Transverse colon (tissue), 4 donors: ENCODE data around the gene MOV10L1. TPM values are rescaled to one million over a fixed set of nuclear protein-coding genes. Genes with fewer than 3 reads are reported as not detected.

Experiments
- DNase-seq: peaks from one replicate; pipeline ENCODE4 v3.0.0-alpha.2; 2019
- H3K27ac ChIP-seq, 4 donors: fragments of 200-600 bp; sonication (generic); 2 replicates each; pipeline ENCODE4 v1.5.1; 2016 to 2018; ENCODE audit warnings: inconsistent platforms in 4 of 4
- H3K27me3 ChIP-seq: fragments of 200-600 bp; sonication (generic); 2 replicates; pipeline ENCODE4 v1.5.1; 2017; ENCODE audit warnings: inconsistent platforms
- H3K36me3 ChIP-seq, 4 donors: fragments of 200-600 bp; sonication (generic); 2 replicates each; pipeline ENCODE4 v1.5.1; 2017 to 2019; ENCODE audit warnings: inconsistent platforms in 4 of 4
- H3K4me1 ChIP-seq, 4 donors: fragments of 200-600 bp; sonication (generic); 2 replicates each; pipeline ENCODE4 v1.5.1; 2017 to 2020; ENCODE audit warnings: inconsistent platforms in 4 of 4
- H3K4me3 ChIP-seq, 4 donors: fragments of 200-600 bp; sonication (generic); 1 replicate in 1 of 4; 2 replicates in 3 of 4; pipeline versions ENCODE4 v1.5.1 to v1.6.1; 2017 to 2019; ENCODE audit warnings: inconsistent platforms in 4 of 4
- H3K9me3 ChIP-seq, 2 donors: fragments of 200-600 bp; sonication (generic); 2 replicates each; pipeline ENCODE4 v1.5.1; 2017 to 2019; ENCODE audit warnings: inconsistent platforms in 2 of 2
- EP300 ChIP-seq: sonication (generic); formaldehyde crosslinking; IDR thresholded peaks from one replicate; pipeline ENCODE4 v1.6.1; 2017; ENCODE audit warnings: antibody characterized with exemption, low read depth
- POLR2A ChIP-seq: fragments of 450-650 bp; IDR thresholded peaks from one replicate; pipeline ENCODE4 v1.6.1; 2016; ENCODE audit warnings: antibody characterized with exemption, mild to moderate bottlenecking, moderate library complexity
- POLR2AphosphoS5 ChIP-seq, 3 donors: sonication (generic); formaldehyde crosslinking; IDR thresholded peaks; one replicate each; pipeline ENCODE4 v1.6.1; 2016; ENCODE audit warnings: antibody characterized with exemption in 3 of 3
- WGBS, 2 donors: methylation state at CpG; one replicate each; pipeline ENCODE4 v1.1.5; 2018; ENCODE audit warnings: low coverage in 1 of 2; 5-methylcytosine and 5-hydroxymethylcytosine counted together
- in situ Hi-C, 4 donors: fragments of 200-750 bp; cut with MboI; loops; one replicate each; pipeline versions ENCODE4 v1.15.0 to v1.15.1; 2017; ENCODE audit warnings: low sequenced_read_pairs in 3 of 4, low pct_ligation_motif_present in 1 of 4, low pct_unique_long_range_greater_than_20kb in 1 of 4
- intact Hi-C: fragments of 100-400 bp; cut with DNase I; formaldehyde crosslinking; loops from one replicate; pipeline ENCODE4 v1.15.1; 2023; ENCODE audit warnings: low total_unique reads
- total RNA-seq, 4 donors: library from RNA; depleted of rRNA; stranded (reverse); fragments of >200 nt; gene quantifications; one replicate each; pipeline ENCODE4 v1.1.0, GENCODE V29; 2016
- TF ChIP-seq, protein P1 (sequence below), 5 experiments: fragments of 200-600 bp in 3 of 5; fragments of 450-650 bp in 2 of 5; sonication (generic) in 3 of 5; IDR thresholded peaks; 1 replicate in 2 of 5; 2 replicates in 3 of 5; pipeline ENCODE4 v1.5.1; 2016 to 2017; ENCODE audit warnings: antibody characterized with exemption in 5 of 5, inconsistent platforms in 3 of 5, mild to moderate bottlenecking in 2 of 5, moderate library complexity in 1 of 5

Gene MOV10L1
- total RNA-seq, 4 donors from 2014 or later, result 0.20 to 0.48 (median 0.41) TPM; not detected in 1

DNA sequence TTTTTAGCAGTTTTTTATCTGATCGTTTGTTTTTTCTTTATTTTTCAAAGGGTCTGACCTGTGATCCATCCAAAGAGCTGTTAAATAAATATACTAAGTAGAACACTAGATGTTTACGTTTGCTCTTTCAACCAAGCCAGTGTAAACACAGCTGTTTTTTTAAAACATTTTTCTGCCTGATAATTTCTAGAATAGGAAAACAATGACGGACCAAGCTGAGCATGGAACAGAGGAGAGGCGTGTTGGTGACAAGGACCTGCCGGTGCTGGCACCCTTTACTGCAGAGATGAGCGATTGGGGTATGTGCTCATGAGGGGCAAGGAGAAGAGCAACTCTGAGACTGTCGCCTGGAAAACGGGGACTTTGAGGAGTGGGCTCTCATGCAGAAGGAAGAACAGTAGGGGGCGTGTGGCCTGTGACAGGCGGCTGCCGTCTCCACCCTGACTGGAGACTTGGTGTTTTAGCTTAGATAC lies 52.1 kb downstream of the MOV10L1 start:
- in situ Hi-C loops (loop anchor here in 2 of 4 donors (10.0 kb wide), 2 partner anchors 63 to 73 kb away; partner anchors contain the start of gene SELENOO (in 1 of the 2)), intact Hi-C loops (no loop called here)
- WGBS, 2 donors, result 25 to 34% methylated on average over 5 to 11 of the region's 11 CpGs
- H3K27ac ChIP-seq, result no peak overlapping the region
- H3K4me3 ChIP-seq, result no peak overlapping the region
- H3K9me3 ChIP-seq, result no peaks in the 10 kb centered on the region
- no peaks in the 10 kb centered on the region for H3K36me3 ChIP-seq
- TF ChIP-seq POLR2AphosphoS5 (IDR thresholded peaks at IDR 0.05) (no peak), POLR2A (no peak), EP300 (no peak)
- TF ChIP-seq, protein P1, sequence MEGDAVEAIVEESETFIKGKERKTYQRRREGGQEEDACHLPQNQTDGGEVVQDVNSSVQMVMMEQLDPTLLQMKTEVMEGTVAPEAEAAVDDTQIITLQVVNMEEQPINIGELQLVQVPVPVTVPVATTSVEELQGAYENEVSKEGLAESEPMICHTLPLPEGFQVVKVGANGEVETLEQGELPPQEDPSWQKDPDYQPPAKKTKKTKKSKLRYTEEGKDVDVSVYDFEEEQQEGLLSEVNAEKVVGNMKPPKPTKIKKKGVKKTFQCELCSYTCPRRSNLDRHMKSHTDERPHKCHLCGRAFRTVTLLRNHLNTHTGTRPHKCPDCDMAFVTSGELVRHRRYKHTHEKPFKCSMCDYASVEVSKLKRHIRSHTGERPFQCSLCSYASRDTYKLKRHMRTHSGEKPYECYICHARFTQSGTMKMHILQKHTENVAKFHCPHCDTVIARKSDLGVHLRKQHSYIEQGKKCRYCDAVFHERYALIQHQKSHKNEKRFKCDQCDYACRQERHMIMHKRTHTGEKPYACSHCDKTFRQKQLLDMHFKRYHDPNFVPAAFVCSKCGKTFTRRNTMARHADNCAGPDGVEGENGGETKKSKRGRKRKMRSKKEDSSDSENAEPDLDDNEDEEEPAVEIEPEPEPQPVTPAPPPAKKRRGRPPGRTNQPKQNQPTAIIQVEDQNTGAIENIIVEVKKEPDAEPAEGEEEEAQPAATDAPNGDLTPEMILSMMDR (IDR thresholded peaks at IDR 0.05), result no peak
- no peak for DNase-seq
- peaks cover 45% of the 10 kb centered on the region for H3K27me3 ChIP-seq
- H3K4me1 ChIP-seq, result no peaks in the 10 kb centered on the region

DNA sequence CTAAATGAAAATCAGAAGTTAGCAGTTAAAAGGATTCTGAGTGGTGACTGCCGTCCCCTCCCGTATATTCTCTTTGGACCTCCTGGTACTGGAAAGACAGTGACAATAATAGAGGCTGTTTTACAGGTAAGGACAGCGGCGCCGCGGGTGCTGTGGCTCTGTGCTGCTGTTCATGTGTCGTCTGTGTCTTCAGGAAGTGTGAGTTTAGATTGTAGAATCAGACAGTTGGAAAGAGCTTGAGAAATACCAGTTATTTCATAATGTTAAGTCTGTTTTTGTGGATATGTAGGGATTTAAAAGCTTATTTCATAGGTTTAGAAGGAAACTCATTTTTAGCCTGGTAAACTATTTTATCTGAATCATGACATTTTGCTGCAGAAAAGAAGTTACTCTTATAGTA lies 53.3 kb downstream of the MOV10L1 start:
- WGBS, 2 donors, result 74 to 76% methylated on average over 7 of the region's 7 CpGs
- DNase-seq, result no peak
- TF ChIP-seq POLR2A, result no peak
- no peak for TF ChIP-seq EP300
- TF ChIP-seq, protein P1 (IDR thresholded peaks at IDR 0.05), result no peak
- no peak for TF ChIP-seq POLR2AphosphoS5 (IDR thresholded peaks at IDR 0.05)
- no peak overlapping the region for H3K4me3 ChIP-seq
- H3K27ac ChIP-seq, result no peak overlapping the region
- H3K27me3 ChIP-seq, result peaks cover 45% of the 10 kb centered on the region
- intact Hi-C loops, result no loop called here
- H3K36me3 ChIP-seq, result no peaks in the 10 kb centered on the region
- H3K4me1 ChIP-seq, result no peaks in the 10 kb centered on the region
- H3K9me3 ChIP-seq, result no peaks in the 10 kb centered on the region
- in situ Hi-C loops, result loop anchor here in 2 of 4 donors (10.0 kb wide), 2 partner anchors 62 to 72 kb away; partner anchors contain the start of gene SELENOO (in 1 of the 2)

DNA sequence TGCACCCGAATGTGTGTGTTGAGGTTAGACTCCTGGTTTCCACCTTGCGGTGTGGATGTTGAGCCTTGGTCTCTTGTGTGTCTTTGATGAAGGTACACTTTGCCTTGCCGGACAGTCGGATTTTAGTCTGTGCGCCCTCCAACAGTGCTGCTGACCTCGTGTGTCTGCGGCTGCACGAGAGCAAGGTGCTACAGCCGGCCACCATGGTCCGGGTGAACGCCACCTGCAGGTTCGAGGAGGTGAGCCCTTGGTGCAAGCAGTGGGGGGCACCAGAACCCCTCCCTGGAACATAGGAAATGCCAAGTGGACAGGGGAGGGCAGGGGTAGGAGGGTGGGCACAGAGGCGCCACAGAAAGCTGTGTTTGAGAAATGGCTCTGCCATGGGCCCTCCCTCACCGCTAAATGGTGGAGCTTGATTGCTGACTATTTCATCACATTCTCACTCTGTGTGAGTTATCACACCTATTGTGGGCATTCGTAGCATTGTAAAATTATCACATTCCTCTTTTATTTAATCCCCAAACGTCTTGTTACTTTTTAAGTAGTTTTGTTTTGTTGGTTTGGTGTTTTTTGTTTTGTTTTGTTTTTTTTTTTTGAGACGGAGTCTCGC lies 54.3 kb downstream of the MOV10L1 start:
- no peaks in the 10 kb centered on the region for H3K4me1 ChIP-seq
- no peak overlapping the region for H3K4me3 ChIP-seq
- no peak for TF ChIP-seq POLR2A
- TF ChIP-seq POLR2AphosphoS5 (IDR thresholded peaks at IDR 0.05), result no peak
- TF ChIP-seq, protein P1 (IDR thresholded peaks at IDR 0.05), result no peak
- no peak for TF ChIP-seq EP300
- intact Hi-C loops (no loop called here), in situ Hi-C loops (loop anchor here in 2 of 4 donors (10.0 kb wide), 2 partner anchors 61 to 71 kb away; partner anchors contain the start of gene SELENOO (in 1 of the 2))
- WGBS, 2 donors, result 81% methylated on average over 9 of the region's 18 CpGs; no CpG with 5 or more reads in 1 of the 2 donors
- DNase-seq, result no peak
- H3K9me3 ChIP-seq, result no peaks in the 10 kb centered on the region
- H3K36me3 ChIP-seq, result no peaks in the 10 kb centered on the region
- H3K27me3 ChIP-seq, result peaks cover 45% of the 10 kb centered on the region
- H3K27ac ChIP-seq, result no peak overlapping the region

DNA sequence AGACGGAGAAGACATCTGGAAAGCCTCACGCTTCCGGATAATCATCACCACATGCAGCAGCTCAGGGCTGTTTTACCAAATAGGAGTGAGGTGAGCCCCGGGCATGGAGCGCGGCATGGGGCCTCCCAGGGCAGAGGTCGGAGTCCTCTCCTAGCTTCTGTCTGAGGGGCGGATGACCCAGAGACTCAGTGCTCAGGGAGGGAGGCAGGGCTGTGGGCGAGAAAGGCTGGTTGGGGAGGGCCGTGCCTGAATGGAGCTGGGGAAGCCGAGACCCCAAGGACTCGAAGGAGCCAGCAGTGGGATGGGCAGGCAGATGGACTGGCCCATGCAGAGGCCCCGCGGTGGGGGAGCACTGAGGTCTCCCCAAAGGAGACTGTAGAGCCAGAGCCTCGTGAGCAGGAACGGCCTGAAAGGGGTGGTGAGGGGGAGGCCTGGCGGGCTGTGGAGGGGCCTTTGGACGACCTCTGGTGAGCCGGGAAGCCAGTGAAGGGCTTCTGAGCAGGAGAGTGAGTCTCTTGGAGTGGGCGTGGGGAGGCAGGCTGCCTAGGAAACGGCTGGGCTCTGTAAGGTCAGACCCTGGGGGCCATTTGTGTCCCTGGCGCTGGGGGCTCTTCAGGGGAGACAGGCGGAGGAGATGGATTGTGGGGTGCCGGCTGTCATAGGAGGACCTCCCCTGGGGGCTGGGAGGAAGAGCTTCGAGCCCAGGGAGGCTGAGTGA lies 56.1 kb downstream of the MOV10L1 start:
- in situ Hi-C loops, result loop anchor here in 2 of 4 donors (10.0 kb wide), 2 partner anchors 59 to 69 kb away; partner anchors contain the start of gene SELENOO (in 1 of the 2)
- Histone ChIP-seq H3K4me1 (no peaks in the 10 kb centered on the region), H3K36me3 (no peaks in the 10 kb centered on the region), H3K9me3 (no peaks in the 10 kb centered on the region), H3K27ac (no peak overlapping the region), H3K4me3 (no peak overlapping the region), H3K27me3 (peaks cover 41% of the 10 kb centered on the region)
- 70% methylated on average over 25 of the region's 25 CpGs; no CpG with 5 or more reads in 1 of the 2 donors for WGBS, 2 donors
- DNase-seq, result no peak
- TF ChIP-seq POLR2A, result no peak
- intact Hi-C loops, result no loop called here
